Effector memory CD8-positive, alpha-beta T cell (primary cell): ENCODE results near the gene NASP.

Experiments used
- ATAC-seq: fragments of 150-1000 bp; cut with Tn5 transposase; replicated peaks from 2 replicates; pipeline ENCODE4 v1.10.0; 2021; ENCODE audit warnings: mild to moderate bottlenecking, moderate library complexity
- DNase-seq, 3 experiments: peaks; one replicate each; pipeline ENCODE4 v3.0.0; 2021
- H3K27ac Mint-ChIP-seq, 2 donors: one replicate each; pipeline ENCODE4 v1.8.0; 2022; ENCODE audit warnings: mild to moderate bottlenecking in 2 of 2, mixed read lengths in 2 of 2, moderate library complexity in 2 of 2
- H3K27me3 Mint-ChIP-seq, 2 donors: one replicate each; pipeline ENCODE4 v1.8.0; 2022; ENCODE audit warnings: mixed read lengths in 2 of 2
- H3K36me3 Mint-ChIP-seq: one replicate; pipeline ENCODE4 v1.8.0; 2022; ENCODE audit warnings: mild to moderate bottlenecking, moderate library complexity, mixed read lengths; ENCODE audit not compliant: insufficient read depth
- H3K4me1 Mint-ChIP-seq, 2 donors: one replicate each; pipeline ENCODE4 v1.8.0; 2022; ENCODE audit warnings: low read depth in 2 of 2, mixed read lengths in 2 of 2
- H3K4me3 Mint-ChIP-seq, 2 donors: one replicate each; pipeline ENCODE4 v1.8.0; 2022; ENCODE audit warnings: mild to moderate bottlenecking in 2 of 2, mixed read lengths in 2 of 2, moderate library complexity in 2 of 2
- H3K9me3 Mint-ChIP-seq, 2 donors: one replicate each; pipeline ENCODE4 v1.8.0; 2022; ENCODE audit warnings: mixed read lengths in 2 of 2
- total RNA-seq, 9 experiments: gene quantifications; one replicate each; lab custom pipeline; 2026; lab: John Stamatoyannopoulos, UW

NASP gene
- 99.3 to 252 (median 224) reads per million in 9 experiments for total RNA-seq

GRCh38 chr1:45583666-45584350, at the start of gene NASP:
TSS of gene NASP (plus strand) at chr1:45584041. CDS start at chr1:45584147, 106 bp downstream.
- H3K9me3 Mint-ChIP-seq, result no peaks in the 10 kb centered on the region
- DNase-seq (peak; percentile 95 to 97 (median 96)), ATAC-seq (peak; percentile 61)
- peak within 1 kb of the TSS; percentile 100 for H3K4me3 Mint-ChIP-seq
- peaks cover 27 to 36% of the 10 kb centered on the region in 2 donors for H3K4me1 Mint-ChIP-seq
- H3K27me3 Mint-ChIP-seq, result no peaks in the 10 kb centered on the region
- H3K36me3 Mint-ChIP-seq, result peaks cover 43% of the 10 kb centered on the region
- peak within 1 kb of the TSS; percentile 98 for H3K27ac Mint-ChIP-seq

DNA sequence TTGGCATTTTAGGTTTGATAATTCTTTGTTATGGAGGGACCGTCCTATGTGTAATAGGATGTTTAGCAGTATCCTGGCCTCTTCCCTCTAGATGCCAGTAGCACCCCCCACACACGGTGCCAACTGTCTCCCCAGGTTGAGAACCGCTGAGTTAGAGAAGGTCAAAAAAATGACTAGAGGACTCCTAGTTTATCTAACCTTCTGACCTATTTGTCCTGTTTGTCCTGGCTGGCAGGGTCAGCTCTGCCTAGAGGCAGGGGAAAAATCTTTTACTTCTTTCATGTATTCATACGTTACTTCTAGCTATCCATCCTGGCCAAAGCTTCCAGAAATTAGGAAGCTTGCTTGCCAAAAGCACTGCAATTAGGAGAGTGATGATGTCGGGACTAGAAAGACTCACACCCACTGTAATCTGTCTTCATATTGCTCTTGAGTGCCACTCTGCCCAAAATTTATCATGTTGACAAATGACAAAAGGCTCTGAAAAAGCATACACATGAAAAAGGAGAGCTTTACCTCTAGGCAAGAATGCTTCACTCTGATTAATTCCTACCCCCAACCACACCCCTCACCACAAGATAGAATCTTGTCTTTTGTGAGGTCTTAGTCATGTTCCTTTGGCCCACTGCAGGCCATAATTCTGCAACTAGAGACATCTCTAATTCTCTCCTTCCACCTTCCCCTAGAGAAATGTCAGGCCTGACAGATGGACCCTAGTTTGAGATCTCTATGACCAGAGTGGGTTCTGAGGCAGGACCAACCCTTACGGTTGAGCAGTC, 47.7 kb upstream of the NASP start:
- Mint-ChIP-seq H3K27ac (no peak overlapping the region), H3K27me3 (no peaks in the 10 kb centered on the region), H3K9me3 (no peaks in the 10 kb centered on the region), H3K4me1 (no peaks in the 10 kb centered on the region), H3K4me3 (no peak overlapping the region), H3K36me3 (no peaks in the 10 kb centered on the region)
- DNase-seq (no peak), ATAC-seq (no peak)

DNA sequence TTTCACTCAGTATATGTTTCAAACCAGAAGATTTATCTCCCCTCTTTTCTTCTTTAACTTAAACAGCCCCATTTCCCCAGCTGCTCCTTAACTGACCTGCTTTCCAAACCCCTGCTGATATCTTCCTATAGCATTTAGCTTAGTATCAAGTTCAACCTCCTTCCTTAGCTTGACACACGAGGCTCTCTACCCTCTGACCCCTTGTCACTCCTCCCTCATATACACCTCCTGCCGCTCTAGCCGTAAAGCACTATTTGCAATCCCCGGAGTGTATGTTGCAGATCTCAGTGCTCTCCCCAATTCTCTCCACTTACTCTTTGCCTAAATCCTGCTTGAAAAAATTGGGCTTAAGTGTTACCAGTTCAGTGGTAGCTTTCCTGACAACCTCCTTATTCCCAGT, 47.0 kb upstream of the NASP start:
- Mint-ChIP-seq H3K9me3 (no peaks in the 10 kb centered on the region), H3K4me1 (no peaks in the 10 kb centered on the region), H3K4me3 (no peak overlapping the region), H3K36me3 (no peaks in the 10 kb centered on the region), H3K27ac (peak overlapping the region in 1 of 2 donors; percentile 0), H3K27me3 (no peaks in the 10 kb centered on the region)
- DNase-seq (no peak), ATAC-seq (no peak)

DNA sequence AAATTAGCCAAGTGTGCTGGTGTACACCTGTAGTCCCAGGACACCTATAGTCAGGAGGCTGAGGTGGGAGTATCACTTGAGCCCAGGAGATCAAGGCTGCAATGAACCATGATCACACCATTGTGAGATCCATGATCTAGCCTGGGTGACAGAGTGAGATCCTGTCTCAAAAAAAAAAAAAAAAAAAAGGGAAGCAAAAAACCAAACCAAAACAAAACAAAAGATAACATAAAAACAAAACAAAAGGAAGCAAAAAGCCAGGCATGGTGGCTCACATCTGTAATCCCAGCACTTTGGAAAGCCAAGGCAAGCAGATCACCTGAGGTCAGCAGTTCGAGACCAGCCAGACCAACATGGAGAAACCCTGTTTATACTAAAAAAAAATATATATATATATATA, 42.6 kb upstream of the NASP start:
- no peaks in the 10 kb centered on the region for H3K9me3 Mint-ChIP-seq
- H3K27me3 Mint-ChIP-seq, result no peaks in the 10 kb centered on the region
- DNase-seq (no peak), ATAC-seq (no peak)
- H3K4me3 Mint-ChIP-seq, result no peak overlapping the region
- H3K27ac Mint-ChIP-seq, result no peak overlapping the region
- H3K36me3 Mint-ChIP-seq, result no peaks in the 10 kb centered on the region
- H3K4me1 Mint-ChIP-seq, result peaks cover 14% of the 10 kb centered on the region in 2 donors

DNA sequence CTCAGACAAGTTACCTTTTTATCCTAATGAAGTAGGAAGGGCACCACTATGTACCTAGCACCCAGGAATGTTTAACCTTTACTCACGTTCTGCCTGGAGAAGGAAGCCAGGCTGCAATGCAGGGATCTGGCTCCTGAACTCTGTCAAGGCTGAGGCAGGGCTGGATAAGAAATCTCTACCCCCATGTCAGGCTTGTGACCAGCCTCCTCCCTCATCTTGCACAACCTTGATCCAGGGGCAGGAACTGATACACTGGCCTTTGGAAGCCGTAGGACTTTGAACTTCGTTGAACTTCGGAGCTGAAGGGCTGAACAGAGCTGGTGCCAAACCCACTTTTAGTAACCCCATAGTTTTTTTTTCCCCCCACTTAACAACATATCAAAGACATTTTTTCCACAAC, 41.2 kb upstream of the NASP start:
- peaks cover 14% of the 10 kb centered on the region in 2 donors for H3K4me1 Mint-ChIP-seq
- H3K9me3 Mint-ChIP-seq, result no peaks in the 10 kb centered on the region
- DNase-seq (no peak), ATAC-seq (no peak)
- H3K4me3 Mint-ChIP-seq, result no peak overlapping the region
- H3K36me3 Mint-ChIP-seq, result no peaks in the 10 kb centered on the region
- H3K27ac Mint-ChIP-seq, result peak overlapping the region in 1 of 2 donors; percentile 69
- H3K27me3 Mint-ChIP-seq, result no peaks in the 10 kb centered on the region

DNA sequence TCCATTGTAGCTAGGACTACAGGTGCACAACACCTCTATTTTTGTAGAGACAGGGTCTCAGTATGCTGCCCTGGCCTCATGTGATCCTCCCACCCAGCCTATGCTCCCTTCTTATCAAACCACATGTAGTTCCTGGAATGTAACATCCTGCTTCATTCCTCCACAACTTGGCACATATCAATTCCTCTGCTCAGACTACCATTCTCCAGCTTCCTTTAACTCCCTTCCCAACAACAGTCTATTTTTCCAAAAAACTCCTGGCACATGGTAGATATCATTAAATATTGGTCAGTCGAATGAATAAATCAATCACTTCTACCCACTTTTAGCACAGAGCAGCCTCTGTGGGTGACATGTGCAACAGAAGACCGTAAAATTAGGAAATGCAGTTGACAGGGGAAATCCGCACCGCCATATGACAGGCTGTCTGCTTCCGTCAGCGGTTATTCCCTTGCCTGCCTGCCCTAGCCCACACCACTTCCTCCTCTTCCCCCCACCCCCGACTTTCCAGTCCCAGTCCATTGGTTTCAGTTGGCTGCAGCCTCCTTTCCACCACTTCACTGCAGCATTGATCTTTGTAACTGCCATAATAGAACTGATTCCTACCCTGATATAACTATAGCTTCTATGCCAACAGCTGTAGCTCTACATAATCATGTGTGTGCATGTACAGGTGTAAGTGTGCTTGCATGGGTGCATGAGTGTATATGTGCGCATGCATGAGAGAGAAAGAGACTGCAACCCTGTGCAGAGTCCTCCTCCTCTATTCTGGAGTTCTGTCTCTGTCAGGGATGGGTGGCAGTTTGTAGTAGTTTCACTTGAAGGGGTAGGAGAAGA, 40.0 kb upstream of the NASP start:
- ATAC-seq, result peak; percentile 99
- Mint-ChIP-seq H3K27me3 (no peaks in the 10 kb centered on the region), H3K4me3 (peak overlapping the region; percentile 19 to 65), H3K27ac (peak overlapping the region; percentile 8 to 70), H3K9me3 (no peaks in the 10 kb centered on the region), H3K36me3 (no peaks in the 10 kb centered on the region), H3K4me1 (peaks cover 14% of the 10 kb centered on the region in 2 donors)
- DNase-seq, result peak; percentile 60 to 67 (median 65)

GRCh38 chr1:45544530-45544929, 39.3 kb upstream of the NASP start:
- Mint-ChIP-seq H3K9me3 (no peaks in the 10 kb centered on the region), H3K36me3 (no peaks in the 10 kb centered on the region), H3K4me1 (peaks cover 14% of the 10 kb centered on the region in 2 donors), H3K4me3 (no peak overlapping the region), H3K27ac (peak overlapping the region in 1 of 2 donors; percentile 75), H3K27me3 (no peaks in the 10 kb centered on the region)
- ATAC-seq, result no peak
- DNase-seq, result no peak

DNA sequence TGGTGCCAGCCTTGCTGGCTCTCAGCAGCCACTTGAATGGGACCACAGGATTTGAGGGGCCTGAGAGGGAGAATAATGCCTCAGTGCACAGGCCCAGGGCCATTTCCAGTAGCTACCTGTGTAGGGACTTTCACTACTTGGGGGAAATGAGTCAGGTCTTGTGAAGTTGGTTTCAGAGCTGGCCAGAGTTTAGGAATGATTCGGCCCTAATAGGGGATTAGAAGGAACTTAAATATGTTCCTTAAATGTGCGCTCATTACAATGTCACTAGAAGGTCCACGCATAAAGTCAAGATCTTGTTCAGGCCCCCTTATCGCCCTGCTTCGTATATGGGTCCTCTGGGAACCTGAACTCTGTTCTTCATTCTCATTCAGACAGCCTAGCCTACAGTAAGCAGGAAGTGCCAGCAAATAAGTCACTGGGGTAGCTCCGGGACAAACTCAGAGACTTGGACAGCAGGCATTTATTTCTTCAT, 38.8 kb upstream of the NASP start:
- H3K27me3 Mint-ChIP-seq, result no peaks in the 10 kb centered on the region
- no peaks in the 10 kb centered on the region for H3K9me3 Mint-ChIP-seq
- H3K27ac Mint-ChIP-seq, result peak overlapping the region; percentile 11 to 75
- no peak for DNase-seq
- H3K4me3 Mint-ChIP-seq, result no peak overlapping the region
- ATAC-seq, result no peak
- peaks cover 14% of the 10 kb centered on the region in 2 donors for H3K4me1 Mint-ChIP-seq
- H3K36me3 Mint-ChIP-seq, result no peaks in the 10 kb centered on the region

DNA sequence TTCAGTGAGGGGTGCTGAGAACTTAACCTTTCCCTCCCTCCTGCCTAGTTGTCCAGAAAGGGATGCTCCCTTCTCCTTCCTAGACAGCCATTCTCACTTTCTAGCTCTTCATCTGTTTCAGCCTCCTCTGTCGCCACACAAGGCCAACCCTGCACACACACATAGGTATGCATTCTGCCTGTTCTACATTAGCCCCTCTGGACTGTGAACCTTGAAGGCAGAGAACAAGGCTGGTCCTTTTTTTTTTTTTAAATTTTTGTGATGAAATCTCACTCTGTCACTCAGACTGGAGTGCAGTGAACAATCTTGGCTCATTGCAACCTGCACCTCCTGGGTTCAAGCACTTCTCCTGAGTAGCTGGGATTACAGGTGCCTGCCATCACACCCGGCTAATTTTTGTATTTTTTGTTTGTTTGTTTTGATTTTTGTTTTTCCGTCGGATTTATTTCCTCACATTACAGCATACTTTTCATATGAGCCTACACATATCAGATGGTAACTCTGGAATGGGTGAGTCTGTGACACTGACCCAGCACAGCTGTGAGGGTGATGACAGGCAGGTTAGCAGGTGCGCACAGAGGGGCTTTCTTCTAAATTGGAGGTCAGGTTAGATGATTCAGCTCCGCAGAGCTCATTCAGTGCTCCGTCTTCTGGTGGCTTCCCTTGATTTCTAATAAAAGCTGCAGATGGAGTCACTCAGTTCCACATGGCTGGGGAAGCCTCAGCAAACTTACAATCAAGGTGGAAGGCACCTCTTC, 38.1 kb upstream of the NASP start:
- DNase-seq, result no peak
- Mint-ChIP-seq H3K4me3 (no peak overlapping the region), H3K4me1 (peaks cover 14 to 18% of the 10 kb centered on the region in 2 donors)

DNA sequence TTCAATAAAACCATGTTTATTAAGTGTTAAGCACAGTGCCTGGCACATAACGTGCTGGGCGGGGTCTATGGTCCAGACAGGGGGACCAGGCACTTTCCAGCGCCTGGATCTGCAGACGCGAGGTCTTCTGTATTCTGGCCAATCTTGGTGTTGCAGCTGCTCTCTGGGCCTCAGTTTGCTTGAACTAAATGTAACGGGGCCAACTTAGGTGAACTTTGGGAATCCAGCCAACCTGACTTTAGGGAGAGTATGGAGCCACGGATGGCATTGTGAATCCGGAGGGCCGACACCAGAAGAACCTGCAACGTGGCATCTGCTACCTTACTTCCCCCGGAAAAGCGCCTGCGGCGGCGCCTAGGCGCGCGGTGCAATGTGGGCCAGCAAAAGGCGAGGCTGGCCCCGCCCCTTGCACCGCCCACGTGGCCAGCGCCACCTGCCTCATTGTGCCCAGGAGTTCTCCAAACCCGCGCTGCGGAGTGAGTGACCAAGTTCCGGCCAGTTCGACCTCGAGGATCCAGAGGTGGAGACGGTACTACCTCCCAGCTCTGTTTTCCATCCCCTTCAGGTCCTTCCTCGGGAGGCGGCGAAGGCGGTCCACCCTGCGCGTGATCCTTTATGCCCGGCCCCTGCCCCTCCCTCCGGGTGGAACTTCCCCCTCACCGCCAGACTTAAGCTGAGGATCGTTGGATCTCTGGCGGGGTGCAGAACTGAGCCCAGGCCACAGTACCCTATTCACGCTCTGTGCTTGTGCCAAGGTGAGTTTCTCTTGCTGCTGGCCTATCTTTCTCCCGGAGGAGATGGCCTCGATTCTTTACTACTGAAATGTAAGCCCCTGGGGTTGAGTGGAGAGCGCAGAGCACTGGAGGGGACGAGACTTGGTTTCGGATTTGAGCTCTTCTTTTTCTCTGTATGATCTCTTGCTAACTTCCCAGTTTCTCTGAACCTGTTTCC, 33.2 kb upstream of the NASP start, which contains the start of gene AKR1A1:
Gene AKR1A1 (plus strand): TSS at position 426 of the 951 bp plus-strand sequence. CDS start 10,969 bp downstream, outside the sequence.
- Mint-ChIP-seq H3K27me3 (no peaks in the 10 kb centered on the region), H3K4me3 (peak within 1 kb of the TSS; percentile 96), H3K36me3 (peaks cover 17% of the 10 kb centered on the region), H3K4me1 (peaks cover 13 to 23% of the 10 kb centered on the region in 2 donors), H3K9me3 (no peaks in the 10 kb centered on the region), H3K27ac (peak within 1 kb of the TSS; percentile 94 to 97)
- peak; percentile 93 for ATAC-seq
- peak; percentile 78 to 84 (median 80) for DNase-seq

More for the DNA sequence above, 38.1 kb upstream of the NASP start:
- no peaks in the 10 kb centered on the region for H3K27me3 Mint-ChIP-seq
- no peak for ATAC-seq
- no peaks in the 10 kb centered on the region for H3K9me3 Mint-ChIP-seq
- peaks cover 6% of the 10 kb centered on the region for H3K36me3 Mint-ChIP-seq
- H3K27ac Mint-ChIP-seq, result peak overlapping the region; percentile 11 to 75

DNA sequence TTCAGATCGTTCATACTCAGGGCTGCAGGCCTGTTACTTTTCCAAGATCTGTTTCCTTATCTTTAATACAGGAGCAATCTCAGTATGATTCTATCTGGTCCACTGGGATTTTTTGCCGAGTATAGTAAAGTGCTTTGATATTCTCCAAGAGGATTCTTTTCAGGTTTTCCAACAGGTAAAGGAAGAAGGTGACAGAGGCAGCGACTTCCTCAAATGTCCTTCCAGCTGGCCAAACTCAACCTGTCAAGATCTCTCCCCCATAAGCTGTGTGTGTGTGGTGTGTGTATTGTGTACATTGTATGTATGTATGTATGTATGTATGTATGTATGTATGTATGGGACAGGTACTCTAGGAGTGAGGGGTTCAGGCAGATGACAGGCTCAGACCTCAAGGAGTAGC, 32.2 kb upstream of the NASP start:
- ATAC-seq, result no peak
- DNase-seq, result no peak
- peak overlapping the region; percentile 94 to 97 for H3K27ac Mint-ChIP-seq
- H3K9me3 Mint-ChIP-seq, result no peaks in the 10 kb centered on the region
- peaks cover 13 to 21% of the 10 kb centered on the region in 2 donors for H3K4me1 Mint-ChIP-seq
- no peaks in the 10 kb centered on the region for H3K27me3 Mint-ChIP-seq
- peaks cover 17% of the 10 kb centered on the region for H3K36me3 Mint-ChIP-seq
- peak overlapping the region; percentile 96 for H3K4me3 Mint-ChIP-seq

DNA sequence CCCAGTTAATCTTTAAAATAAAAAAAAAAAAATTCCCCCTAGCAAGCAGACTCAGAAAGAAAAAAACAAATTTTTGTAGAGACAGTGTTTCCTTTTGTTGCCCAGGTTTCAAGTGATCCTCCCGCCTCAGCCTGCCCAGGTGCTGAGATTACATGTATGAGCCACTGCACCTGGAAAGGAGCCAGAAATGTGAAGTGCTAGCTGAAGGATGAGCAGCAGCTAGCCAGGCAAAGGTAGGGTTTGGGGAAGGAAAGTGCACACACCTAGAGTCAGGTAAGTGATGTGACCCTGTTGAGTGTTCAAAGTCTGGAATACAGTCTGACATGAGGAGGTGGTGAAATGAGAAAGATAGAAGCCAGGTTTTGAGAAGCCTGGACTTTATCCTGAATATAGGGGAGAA, 31.5 kb upstream of the NASP start:
- Mint-ChIP-seq H3K9me3 (no peaks in the 10 kb centered on the region), H3K27ac (peak overlapping the region in 1 of 2 donors; percentile 1), H3K27me3 (no peaks in the 10 kb centered on the region), H3K4me1 (peaks cover 13 to 21% of the 10 kb centered on the region in 2 donors), H3K36me3 (peaks cover 17% of the 10 kb centered on the region), H3K4me3 (no peak overlapping the region)
- DNase-seq, result no peak
- no peak for ATAC-seq
